ENCODE data around the gene ACBD6.

The ACBD6 gene

DNA sequence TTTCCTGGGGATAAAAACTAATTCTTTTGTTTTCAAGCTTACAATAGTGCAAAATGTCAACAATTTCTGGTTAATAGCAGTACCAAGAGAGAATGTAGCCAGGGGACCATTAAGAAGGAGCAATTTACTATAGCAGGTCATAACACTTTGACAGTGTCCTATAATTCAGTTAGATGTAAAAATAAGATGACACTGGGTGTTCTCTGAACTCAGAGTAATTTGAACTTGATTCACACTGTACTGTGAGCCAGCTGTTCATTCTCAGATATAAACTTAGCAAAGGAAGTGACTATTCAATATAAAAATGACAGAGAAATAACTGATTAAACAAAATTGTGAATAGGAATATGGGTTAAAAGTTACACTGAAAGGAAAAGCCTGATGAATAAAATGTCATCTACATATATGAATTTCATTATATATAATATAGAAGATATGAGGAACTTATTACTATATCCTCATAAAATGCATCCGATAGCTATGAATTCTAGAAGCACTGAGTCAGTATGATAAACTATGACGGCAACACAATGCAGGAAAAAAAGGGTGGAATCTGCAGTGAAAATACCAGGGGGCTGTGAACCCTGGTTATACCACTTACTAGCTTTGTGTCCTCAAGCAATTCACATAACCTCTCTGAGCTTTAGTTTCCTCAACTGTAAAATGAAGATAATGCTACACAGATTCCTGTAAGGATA lies 135.9 kb downstream of the ACBD6 start:
- DNase-seq = no peak

GRCh38 chr1:180365039-180365438 lies 137.3 kb downstream of the ACBD6 start:
- DNase-seq = no peak

DNA sequence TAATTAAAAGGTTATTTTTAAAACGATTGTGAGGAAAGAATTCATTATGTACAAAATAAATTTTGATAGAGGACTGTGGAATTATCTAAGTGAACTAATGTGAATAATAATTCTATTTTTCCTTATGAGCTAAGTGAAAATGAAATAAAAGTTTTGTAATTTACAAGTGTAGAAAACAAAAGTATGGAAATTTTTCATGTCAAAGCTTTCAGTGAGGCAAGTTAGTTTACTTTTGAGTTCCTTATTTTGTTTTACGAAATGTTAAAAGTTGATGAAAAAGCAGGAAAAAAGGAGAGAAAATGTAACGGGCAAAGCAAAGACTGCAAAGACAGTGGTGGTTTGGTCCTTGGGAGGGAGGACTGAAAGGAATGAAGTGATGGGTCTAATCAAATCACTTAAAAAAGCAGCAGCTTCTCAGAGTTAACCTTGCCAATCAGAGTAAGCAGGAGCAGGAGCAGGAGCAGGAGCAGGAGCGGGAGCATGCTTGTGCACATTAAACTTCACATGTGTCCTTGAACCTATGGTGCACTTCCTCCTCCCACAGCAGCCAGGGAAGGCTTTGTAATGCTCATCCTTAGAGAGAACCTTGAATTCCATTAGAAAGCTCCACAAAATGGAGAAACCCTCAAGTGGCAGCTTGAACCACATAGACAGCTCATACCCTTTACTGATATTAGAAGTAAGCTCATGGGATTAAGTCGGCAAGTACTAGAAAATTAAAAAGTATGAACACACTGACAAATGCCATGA lies 139.0 kb downstream of the ACBD6 start:
- DNase-seq = no peak

DNA sequence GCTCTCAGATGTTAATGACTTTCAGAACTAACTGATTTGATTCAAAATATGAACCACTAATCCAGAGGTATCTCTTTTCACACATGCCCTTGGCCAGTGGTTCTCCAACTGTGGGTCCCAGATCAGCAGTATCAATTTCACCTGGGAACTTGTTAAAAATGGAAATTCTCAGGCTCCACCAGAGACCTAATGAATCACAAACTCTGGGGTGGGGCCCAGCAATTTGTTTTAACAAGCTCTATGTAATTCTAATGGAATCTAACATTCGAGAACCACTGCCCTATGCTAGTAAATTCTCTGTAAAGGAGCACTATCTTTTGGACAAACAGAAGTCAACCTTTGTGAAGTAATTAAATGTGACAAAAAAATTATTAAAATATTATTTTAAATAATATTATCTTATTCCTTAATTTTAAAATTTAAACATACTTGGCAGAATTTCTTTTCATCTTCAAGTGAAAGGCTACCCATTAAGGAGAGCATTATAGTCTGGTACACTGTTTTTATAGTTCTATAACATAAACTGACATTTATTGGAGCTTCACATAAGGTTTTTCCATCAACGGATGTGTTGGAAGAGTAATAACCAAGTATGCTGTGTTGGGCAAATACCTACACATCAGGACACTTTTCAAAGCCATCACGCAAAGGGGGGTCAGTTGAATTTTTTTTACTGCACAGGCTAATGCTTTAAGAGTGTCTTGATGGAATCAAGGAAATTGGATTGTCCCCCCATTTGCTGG lies 141.9 kb downstream of the ACBD6 start:
- DNase-seq = no peak

DNA sequence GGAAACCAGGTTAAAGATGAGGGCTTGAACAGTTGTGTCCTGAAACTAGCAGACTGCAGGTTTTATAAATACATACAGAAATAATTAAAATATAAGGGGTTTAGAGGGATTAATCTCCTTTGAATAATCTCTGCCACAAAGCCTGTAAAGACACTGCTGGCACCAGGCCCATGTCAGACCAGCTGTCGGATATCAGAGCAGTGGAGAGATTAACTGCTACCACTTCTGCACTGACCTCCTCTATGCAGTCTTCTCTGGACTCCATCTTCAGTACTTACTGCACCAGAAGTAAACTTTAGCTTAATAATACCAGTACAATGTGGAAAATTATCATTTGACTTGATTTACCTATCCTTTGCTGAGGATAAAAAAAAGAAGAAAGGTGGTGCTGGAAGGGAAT lies 143.7 kb downstream of the ACBD6 start:
- DNase-seq = no peak

DNA sequence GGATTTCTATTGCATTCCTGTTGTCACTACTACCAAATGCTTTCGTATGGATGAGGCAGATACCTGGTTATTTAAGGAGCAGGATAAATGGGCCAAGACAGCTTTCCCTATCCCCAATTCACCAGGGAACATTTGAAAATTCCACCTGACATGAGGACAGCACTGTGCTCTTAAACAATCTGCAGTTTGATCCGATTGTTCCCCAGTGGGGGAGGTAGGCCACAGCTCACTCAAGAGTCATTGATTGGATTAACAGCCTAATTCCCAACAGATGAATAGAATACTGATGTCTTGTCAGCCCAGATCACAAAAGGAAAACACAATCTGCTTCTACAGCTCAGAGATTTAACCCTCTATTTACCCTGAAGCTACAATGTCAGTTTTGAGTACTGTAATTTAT lies 148.4 kb downstream of the ACBD6 start:
- DNase-seq = no peak

DNA sequence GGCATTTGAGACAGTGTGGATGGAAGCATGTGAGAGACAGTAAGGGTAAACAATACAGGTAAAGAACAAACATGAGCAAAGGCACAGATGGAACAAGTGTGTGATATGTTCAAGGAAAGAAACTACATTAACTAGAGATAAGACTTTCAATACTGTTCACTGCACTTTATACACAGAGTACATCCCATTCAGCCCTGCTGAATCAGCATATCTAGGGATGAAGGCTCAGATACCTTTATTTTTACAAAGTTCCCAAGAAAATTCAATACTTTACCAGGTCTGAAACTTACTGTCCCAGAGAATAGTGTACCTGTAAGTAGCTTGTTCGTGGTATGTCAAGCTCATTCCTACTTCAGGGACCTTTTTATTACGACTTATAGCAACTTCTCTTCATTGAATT lies 149.8 kb downstream of the ACBD6 start:
- no peak for DNase-seq

DNA sequence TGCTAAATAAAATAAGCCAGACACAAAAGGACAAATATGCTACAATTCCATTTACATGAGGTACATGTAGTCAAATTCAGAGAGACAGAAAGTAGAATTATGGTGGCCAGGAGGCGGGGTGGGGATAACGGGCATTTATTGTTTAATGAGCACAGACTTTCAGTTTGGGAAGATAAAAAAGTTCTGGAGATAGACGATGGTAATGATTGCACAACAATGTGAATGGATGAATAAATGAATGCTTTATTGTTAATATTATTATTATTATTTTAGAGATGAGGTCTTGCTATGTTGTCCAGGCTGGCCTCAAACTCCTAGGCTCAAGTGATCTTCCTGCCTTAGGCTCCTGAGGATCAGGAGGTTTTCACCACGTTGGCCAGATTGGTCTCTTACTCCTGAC lies 150.4 kb downstream of the ACBD6 start:
- no peak for DNase-seq

DNA sequence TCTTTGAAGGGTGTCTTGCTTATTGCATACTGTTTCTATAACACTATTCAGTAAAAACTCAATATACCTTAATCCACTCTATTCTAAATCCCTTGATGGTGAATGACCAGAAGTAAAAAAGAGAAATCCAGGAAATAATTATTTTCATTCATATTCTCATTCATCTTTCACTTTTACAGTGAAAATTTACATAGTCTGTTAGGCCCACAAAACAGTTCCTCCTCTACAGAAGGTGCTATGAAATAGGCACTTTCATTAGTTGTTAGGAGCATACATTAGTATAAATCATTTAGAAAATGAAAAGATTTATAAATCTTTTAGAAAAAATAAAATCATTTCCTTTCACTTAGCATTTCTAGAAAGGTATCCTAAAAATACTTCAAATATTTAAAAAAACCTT lies 157.2 kb downstream of the ACBD6 start:
- DNase-seq = no peak

GRCh38 chr1:180343921-180344769 lies 158.2 kb downstream of the ACBD6 start:
- no peak for DNase-seq

- DNase-seq = no peak
Measured at GRCh38 chr1:180327089-180327488, 175.3 kb downstream of the ACBD6 start.

GRCh38 chr1:180312926-180313325 lies 189.5 kb downstream of the ACBD6 start:
- DNase-seq = no peak

- no peak for DNase-seq
Measured at GRCh38 chr1:180311011-180311730, 191.2 kb downstream of the ACBD6 start.

GRCh38 chr1:180310095-180310494 lies 192.3 kb downstream of the ACBD6 start:
- no peak for DNase-seq

DNA sequence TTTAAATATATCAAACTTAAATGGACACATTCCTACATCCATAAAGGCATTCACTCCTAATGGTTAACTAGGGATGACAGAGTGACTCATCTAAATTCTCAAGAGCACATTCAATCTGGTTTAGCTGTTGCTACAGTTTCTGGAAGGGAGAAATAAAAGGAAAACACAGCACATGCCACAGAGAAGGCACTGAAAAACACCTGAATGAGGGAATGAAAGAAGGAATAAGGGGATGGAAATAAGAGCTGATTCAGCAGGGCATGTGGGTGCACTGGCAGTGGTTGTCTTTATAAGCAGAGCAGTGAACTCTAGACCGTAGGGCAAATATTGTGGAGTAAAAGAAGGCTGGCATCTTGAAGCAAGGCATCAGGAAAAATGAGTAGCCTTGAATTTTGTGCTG lies 193.0 kb downstream of the ACBD6 start:
- DNase-seq = no peak

- no peak for DNase-seq
Measured at GRCh38 chr1:180301135-180301742, 201.1 kb downstream of the ACBD6 start.

GRCh38 chr1:180299479-180300221 lies 202.7 kb downstream of the ACBD6 start:
- DNase-seq = no peak

DNA sequence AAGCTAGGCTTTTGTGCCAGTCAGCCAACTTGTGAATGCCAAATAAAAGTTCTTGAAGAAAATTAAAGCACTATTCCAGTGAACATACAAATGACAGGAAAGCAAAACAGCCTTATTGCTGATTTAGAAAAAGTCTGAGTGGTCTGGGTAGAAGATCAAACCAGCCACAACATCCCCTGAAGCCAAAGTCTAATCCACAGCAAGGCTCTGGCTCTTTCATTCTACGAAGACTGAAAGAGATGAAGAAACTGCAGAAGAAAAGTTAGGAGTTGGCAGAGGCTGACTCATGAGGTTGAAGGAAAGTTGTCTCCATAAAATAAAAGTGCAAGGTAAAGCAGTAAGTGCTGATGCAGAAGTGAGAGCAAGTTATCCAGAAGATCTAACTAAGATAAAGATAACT lies 206.4 kb downstream of the ACBD6 start:
- DNase-seq = no peak

GRCh38 chr1:180294711-180295110 lies 207.7 kb downstream of the ACBD6 start:
- DNase-seq = no peak

DNA sequence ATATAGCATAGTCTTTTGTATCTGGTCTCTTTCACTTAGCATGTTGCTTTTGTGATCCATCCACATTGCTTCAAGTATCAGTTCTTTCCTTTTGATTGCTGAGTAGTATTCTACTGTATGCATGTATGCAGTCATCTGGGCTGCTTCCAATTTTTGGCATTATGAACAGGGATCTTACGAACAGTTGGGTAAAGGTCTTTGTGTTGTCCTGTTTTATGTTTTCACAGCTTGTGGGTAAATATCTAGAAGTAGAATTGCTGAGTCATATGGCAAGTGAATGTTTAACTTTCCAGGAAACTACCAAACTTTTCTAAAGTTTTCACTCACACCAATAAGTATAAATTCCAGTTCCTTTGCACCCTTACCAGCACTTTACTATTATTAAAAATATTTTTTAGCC lies 211.4 kb downstream of the ACBD6 start:
- DNase-seq = no peak

All from activated gamma-delta T cell (primary cell).